Uterine smooth muscle cell (primary cell): ENCODE measurements around the gene POU2F2. TPM values are rescaled to one million over a fixed set of nuclear protein-coding genes. Genes with fewer than 3 reads are reported as not detected.

Experiments
- total RNA-seq: library from RNA; depleted of rRNA; stranded (reverse); fragments of >200 nt; gene quantifications from 2 replicates; pipeline ENCODE4 v1.2.3, GENCODE V29; 2014

Gene POU2F2
- 0.77 and 1.00 TPM in 2 replicates for total RNA-seq

GRCh38 chr19:42132030-42132628, at the start of gene POU2F2:
Gene POU2F2 (minus strand): TSS chr19:42132446. CDS start chr19:42132411, 35 bp downstream.

GRCh38 chr19:42075616-42076379, 56.4 kb downstream of the POU2F2 start, which contains the start of gene ZNF574:
Gene ZNF574 (plus strand): TSS chr19:42076166. CDS start chr19:42078607, 2,441 bp downstream.

GRCh38 chr19:42069619-42070351, 62.5 kb downstream of the POU2F2 start, which contains the start of gene GRIK5:
Gene GRIK5 (minus strand): TSS chr19:42070206. CDS start chr19:42065770, 4,436 bp downstream.

Other genes with a start within 250 kb of the POU2F2 start
- gene ARHGEF1, start 249.3 kb downstream of the POU2F2 start, total RNA-seq: 37.4 and 51.1 TPM in 2 replicates
- gene ERFL, start 204.0 kb downstream of the POU2F2 start, total RNA-seq: under 0.01 TPM in 1 of 2 replicates, not detected in the other
- 114 and 220 TPM in 2 replicates for gene RABAC1, start 173.1 kb downstream of the POU2F2 start, total RNA-seq
- gene ATP1A3, start 138.2 kb downstream of the POU2F2 start, total RNA-seq: 0.11 and 0.37 TPM in 2 replicates
- 0.44 and 0.87 TPM in 2 replicates for gene GRIK5, start 62.2 kb downstream of the POU2F2 start, total RNA-seq
- 12.4 and 14.6 TPM in 2 replicates for gene ZNF574, start 56.3 kb downstream of the POU2F2 start, total RNA-seq
- gene DEDD2, start 85.2 kb upstream of the POU2F2 start, total RNA-seq: 23.1 and 29.7 TPM in 2 replicates
- gene ZNF526, start 87.9 kb upstream of the POU2F2 start, total RNA-seq: 13.8 and 16.9 TPM in 2 replicates
- gene GSK3A, start 110.2 kb upstream of the POU2F2 start, total RNA-seq: 14.2 and 15.8 TPM in 2 replicates
- 15.9 and 22.9 TPM in 2 replicates for gene ERF, start 122.7 kb upstream of the POU2F2 start, total RNA-seq
- 31.5 and 32.0 TPM in 2 replicates for gene CIC, start 136.8 kb upstream of the POU2F2 start, total RNA-seq
- gene PRR19, start 169.7 kb upstream of the POU2F2 start, total RNA-seq: 0.37 and 0.55 TPM in 2 replicates
- gene PAFAH1B3, start 170.2 kb upstream of the POU2F2 start, total RNA-seq: 38.1 and 58.9 TPM in 2 replicates
- gene TMEM145, start 180.9 kb upstream of the POU2F2 start, total RNA-seq: 0.50 and 0.77 TPM in 2 replicates
- 14.4 and 36.0 TPM in 2 replicates for gene MEGF8, start 193.2 kb upstream of the POU2F2 start, total RNA-seq